ENCODE data around the gene HDAC9. TPM values are rescaled to one million over a fixed set of nuclear protein-coding genes. Genes with fewer than 3 reads are reported as not detected.

The HDAC9 gene
- total and polyA plus RNA-seq, 2 of the 13 experiments (the other 11 are each of a cell fraction or from before 2014, with no cell fraction given), result 0.05 to 0.07 TPM

GRCh38 chr7:18572885-18573284 is 77.3 kb downstream of the HDAC9 start (continued):
- no peak for TF ChIP-seq NR0B2 (CRISPR knock-in tag; IDR thresholded peaks at IDR 0.05)
- no peak for TF ChIP-seq DMTF1 (CRISPR knock-in tag; IDR thresholded peaks at IDR 0.05)
- TF ChIP-seq IRF2 (CRISPR knock-in tag; IDR thresholded peaks at IDR 0.05), result no peak
- no peak for TF ChIP-seq HDAC1 (CRISPR knock-in tag; IDR thresholded peaks at IDR 0.05)
- no peak for TF ChIP-seq PLRG1 (conservative IDR thresholded peaks at IDR 0.05)
- TF ChIP-seq E2F1 (CRISPR knock-in tag; IDR thresholded peaks at IDR 0.05), result no peak
- no peak for TF ChIP-seq SMYD3 (CRISPR knock-in tag; IDR thresholded peaks at IDR 0.05)

- no peaks in the 10 kb centered on the region for H3K4me1 ChIP-seq (ENCODE audit: insufficient read depth, low read length)
- no peak overlapping the region for H3K9ac ChIP-seq (ENCODE audit: insufficient read depth, low read depth, low read length)
- FAIRE-seq, result no peak
- BruUV-seq (replicated peaks), result no TSS peak
- DNase-seq (ENCODE audit: low spot score), result no peak
- H3K4me2 ChIP-seq (ENCODE audit: low read depth, low read length), result no peak overlapping the region
- no peaks in the 10 kb centered on the region for H3K9me3 ChIP-seq (ENCODE audit: low read length)
- no peak for ATAC-seq
- no peak overlapping the region for H3K27ac ChIP-seq (ENCODE audit: extremely low read length, insufficient read depth, low read length)
- in situ Hi-C loops (cut with HindIII; ENCODE audit: extremely low pct_ligation_motif_present, low pct_unique_long_range_greater_than_20kb) (no loop called here), intact Hi-C loops (cut with micrococcal nuclease; ENCODE audit: unreplicated experiment) (no loop called here)
- no peaks in the 10 kb centered on the region; a peak in 3 of 5 replicates for H3K27me3 ChIP-seq (ENCODE audit: control insufficient read depth in 1 of 2, insufficient read depth in 2 of 2, low read length in 2 of 2)
- no peaks in the 10 kb centered on the region for H3K79me2 ChIP-seq (ENCODE audit: insufficient read depth, low read length)
- ChIA-PET POLR2A (no interaction called here), CTCF (ENCODE audit: low intra/inter-chr PET ratio, low total read pairs) (no interaction called here)
- WGBS (ENCODE audit: low lambda C conversion rate), result 38% methylated on average over 11 of the region's 20 CpGs
- H2AFZ ChIP-seq (ENCODE audit: low read length), result no peak overlapping the region
- no peaks in the 10 kb centered on the region; the same call in 1 of the 2 replicates for H4K20me1 ChIP-seq (ENCODE audit: insufficient read depth, low read length)
- H3K4me3 ChIP-seq (replicated peaks in 1 of 3; ENCODE audit: insufficient read depth in 1 of 3, low read depth in 2 of 3, low read length in 3 of 3), result no peak overlapping the region
- no peaks in the 10 kb centered on the region for H3K36me3 ChIP-seq (replicated peaks in 1 of 2; ENCODE audit: control insufficient read depth in 1 of 2, insufficient read depth in 2 of 2, low read length in 2 of 2)
- TF ChIP-seq KMT2B (CRISPR knock-in tag; IDR thresholded peaks at IDR 0.05) (no peak), ZBTB39 (CRISPR knock-in tag; IDR thresholded peaks at IDR 0.05) (no peak), ZSCAN29 (CRISPR knock-in tag; conservative IDR thresholded peaks at IDR 0.05) (no peak), ZSCAN5A (CRISPR knock-in tag; IDR thresholded peaks at IDR 0.05; ENCODE audit: borderline replicate concordance) (no peak), CENPBD1 (CRISPR knock-in tag; IDR thresholded peaks at IDR 0.05; ENCODE audit: borderline replicate concordance, low read depth) (no peak), ZNF557 (CRISPR knock-in tag; IDR thresholded peaks at IDR 0.05) (no peak), CBX5 (CRISPR knock-in tag; IDR thresholded peaks at IDR 0.05; ENCODE audit: borderline replicate concordance) (no peak), HDAC1 (CRISPR knock-in tag; IDR thresholded peaks at IDR 0.05) (no peak)
These were observed 78.1 kb downstream of the HDAC9 start for GRCh38 chr7:18573410-18574234.
